Measurements from ENCODE around the gene SH3BP4. TPM values are rescaled to one million over a fixed set of nuclear protein-coding genes. Genes with fewer than 3 reads are reported as not detected.

The SH3BP4 gene
- total and polyA plus RNA-seq, 2 of the 8 experiments (the other 6 are each of a cell fraction or from before 2014, with no cell fraction given): 28.3 to 35.4 TPM

DNA sequence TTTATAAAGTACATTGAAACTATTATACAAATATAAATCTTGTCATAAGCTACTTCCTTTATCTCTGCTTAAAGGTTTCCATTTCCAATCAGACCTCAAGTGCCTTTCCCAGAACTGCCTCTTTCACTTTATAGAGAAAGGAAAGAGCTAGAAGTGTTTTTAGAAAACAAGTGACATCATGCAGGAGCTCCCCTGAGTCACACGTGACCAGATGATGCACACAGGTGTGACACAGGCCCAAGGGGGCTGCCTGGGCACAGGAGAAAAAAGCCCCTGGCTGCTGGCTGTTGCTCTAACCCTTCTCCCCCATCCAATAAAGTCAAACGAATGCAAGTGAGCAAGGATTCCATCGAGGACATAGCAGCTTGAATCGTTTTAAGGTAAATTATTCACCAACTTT lies 21.4 kb upstream of the SH3BP4 start:
- FAIRE-seq (no peak), DNase-seq (ENCODE audit: low read depth in 1 of 2, low spot score in 2 of 2) (no peak)
- Histone ChIP-seq H3K79me1 (ENCODE audit: low read depth, low read length) (no peaks in the 10 kb centered on the region), H3K14ac (ENCODE audit: insufficient read length) (no peak overlapping the region), H3K23me2 (ENCODE audit: low read depth, low read length) (0 out of 2 replicates have a peak, but pooled peaks cover 5% of the 10 kb centered on the region), H2BK20ac (ENCODE audit: low read length) (no peak overlapping the region), H3K4me3 (ENCODE audit: extremely low read depth in 1 of 4, insufficient read depth in 2 of 4, low read depth in 3 of 4, low read length in 4 of 4) (no peak overlapping the region), H2BK120ac (replicated peaks; ENCODE audit: low read depth, low read length) (no peak overlapping the region), H4K20me1 (replicated peaks in 1 of 2; ENCODE audit: control insufficient read depth in 1 of 2, insufficient read depth in 2 of 2, low read length in 2 of 2) (peaks cover 0 to 3% of the 10 kb centered on the region in 2 experiments), H3K9me3 (ENCODE audit: insufficient read depth in 2 of 2, low read depth in 1 of 2, low read length in 1 of 2) (no peaks in the 10 kb centered on the region), H3K4me1 (replicated peaks in 1 of 4; ENCODE audit: control insufficient read depth in 3 of 4, insufficient read depth in 4 of 4, low read length in 3 of 4) (peaks cover 3 to 9% (median 5%) of the 10 kb centered on the region in 4 experiments; a peak in 5 of 7 replicates), H4K5ac (ENCODE audit: insufficient read length, low read depth, low read length) (no peak overlapping the region), H3K79me2 (ENCODE audit: control insufficient read depth in 1 of 2, insufficient read depth in 2 of 2, low read length in 2 of 2) (no peaks in the 10 kb centered on the region), H3K56ac (replicated peaks; ENCODE audit: insufficient read length, low read depth, low read length) (no peak overlapping the region), H2BK12ac (ENCODE audit: low read depth, low read length) (no peak overlapping the region), H3K18ac (ENCODE audit: extremely low read depth, low read length) (no peak overlapping the region), H3K9ac (replicated peaks in 1 of 4; ENCODE audit: extremely low read depth in 1 of 4, low read depth in 3 of 4, low read length in 3 of 4) (no peak overlapping the region), H4K91ac (replicated peaks; ENCODE audit: insufficient read length, low read length) (no peak overlapping the region), H4K8ac (ENCODE audit: extremely low read depth, insufficient read depth, low read length) (no peak overlapping the region), H3K4ac (replicated peaks; ENCODE audit: insufficient read length, low read depth, low read length) (no peak overlapping the region), H2AFZ (ENCODE audit: low read length) (no peak overlapping the region), H3K27ac (ENCODE audit: low read depth, low read length) (no peak overlapping the region), H3K27me3 (replicated peaks in 1 of 4; ENCODE audit: control insufficient read depth in 3 of 4, extremely low read depth in 1 of 4, insufficient read depth in 3 of 4, low read length in 3 of 4) (peaks cover 0 to 2% (median 0%) of the 10 kb centered on the region in 4 experiments; a peak in 2 of 7 replicates), H3K4me2 (ENCODE audit: insufficient read depth in 1 of 2, low read depth in 2 of 2, low read length in 2 of 2) (no peak overlapping the region), H2BK15ac (ENCODE audit: low read length) (no peak overlapping the region), H3K23ac (ENCODE audit: insufficient read length) (no peak overlapping the region), H2AK5ac (ENCODE audit: low read depth, low read length) (no peak overlapping the region), H3K36me3 (ENCODE audit: control insufficient read depth in 2 of 4, insufficient read depth in 4 of 4, low read length in 3 of 4) (no peaks in the 10 kb centered on the region), H2BK5ac (ENCODE audit: low read depth, low read length) (no peak overlapping the region)
- TF ChIP-seq CREB1 (IDR thresholded peaks at IDR 0.05): no peak
- TF ChIP-seq KDM1A (IDR thresholded peaks at IDR 0.05; ENCODE audit: borderline replicate concordance, low read length): no peak
- TF ChIP-seq, protein P1, sequence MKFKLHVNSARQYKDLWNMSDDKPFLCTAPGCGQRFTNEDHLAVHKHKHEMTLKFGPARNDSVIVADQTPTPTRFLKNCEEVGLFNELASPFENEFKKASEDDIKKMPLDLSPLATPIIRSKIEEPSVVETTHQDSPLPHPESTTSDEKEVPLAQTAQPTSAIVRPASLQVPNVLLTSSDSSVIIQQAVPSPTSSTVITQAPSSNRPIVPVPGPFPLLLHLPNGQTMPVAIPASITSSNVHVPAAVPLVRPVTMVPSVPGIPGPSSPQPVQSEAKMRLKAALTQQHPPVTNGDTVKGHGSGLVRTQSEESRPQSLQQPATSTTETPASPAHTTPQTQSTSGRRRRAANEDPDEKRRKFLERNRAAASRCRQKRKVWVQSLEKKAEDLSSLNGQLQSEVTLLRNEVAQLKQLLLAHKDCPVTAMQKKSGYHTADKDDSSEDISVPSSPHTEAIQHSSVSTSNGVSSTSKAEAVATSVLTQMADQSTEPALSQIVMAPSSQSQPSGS (IDR thresholded peaks at IDR 0.05; ENCODE audit: low read length): no peak
- CTCF ChIA-PET (ENCODE audit: partially characterized antibody): interaction anchor here (0.8 to 1.4 kb wide), 5 partner anchors 9 to 177 kb away, joined by 3 to 4 read pairs (median 3); no protein-coding TSS in a partner anchor
- WGBS, 2 experiments (ENCODE audit: extremely low coverage in 1 of 2, insufficient coverage in 1 of 2, insufficient read length in 1 of 2, insufficient replicate concordance in 2 of 2, low coverage in 1 of 2, low lambda C conversion rate in 2 of 2, missing lambda C conversion rate in 1 of 2): 81% methylated on average over 4 of the region's 4 CpGs; no CpG with 5 or more reads in 1 of the 2 experiments
- POLR2A ChIA-PET (ENCODE audit: partially characterized antibody): no interaction called here
